ENCODE measurements around the gene PCNX2.
A peak's percentile ranks its signal among the peaks of the same experiment; 100 is the strongest.

Gene PCNX2

GRCh38 chr1:232951180-232951579 is 344.3 kb downstream of the PCNX2 start:
- DNase-seq = peak; percentile 22

GRCh38 chr1:232950197-232951176 is 345.0 kb downstream of the PCNX2 start, which contains the start of gene NTPCR:
Gene NTPCR, plus strand, starts transcription at chr1:232950611. Its CDS starts 100 bp downstream, at chr1:232950711.
- peak; percentile 97 for DNase-seq

GRCh38 chr1:232949636-232950196 is 345.8 kb downstream of the PCNX2 start:
- no peak for DNase-seq

- DNase-seq = peak; percentile 9
These were observed 351.2 kb downstream of the PCNX2 start for GRCh38 chr1:232944347-232944746.

- DNase-seq = peak; percentile 31
These were observed 351.8 kb downstream of the PCNX2 start for GRCh38 chr1:232943679-232944252.

GRCh38 chr1:232942413-232943294 is 352.9 kb downstream of the PCNX2 start:
- DNase-seq = no peak

GRCh38 chr1:232940262-232940661 is 355.3 kb downstream of the PCNX2 start:
- DNase-seq = no peak

GRCh38 chr1:232939748-232940147 is 355.8 kb downstream of the PCNX2 start:
- no peak for DNase-seq

- DNase-seq = no peak
These were observed 356.6 kb downstream of the PCNX2 start for GRCh38 chr1:232938926-232939325.

GRCh38 chr1:232937741-232938375 is 357.7 kb downstream of the PCNX2 start:
- DNase-seq = no peak

- DNase-seq = no peak
These were observed 358.6 kb downstream of the PCNX2 start for GRCh38 chr1:232936941-232937340.
